ENCODE data around the gene C19orf18.

C19orf18 gene

DNA sequence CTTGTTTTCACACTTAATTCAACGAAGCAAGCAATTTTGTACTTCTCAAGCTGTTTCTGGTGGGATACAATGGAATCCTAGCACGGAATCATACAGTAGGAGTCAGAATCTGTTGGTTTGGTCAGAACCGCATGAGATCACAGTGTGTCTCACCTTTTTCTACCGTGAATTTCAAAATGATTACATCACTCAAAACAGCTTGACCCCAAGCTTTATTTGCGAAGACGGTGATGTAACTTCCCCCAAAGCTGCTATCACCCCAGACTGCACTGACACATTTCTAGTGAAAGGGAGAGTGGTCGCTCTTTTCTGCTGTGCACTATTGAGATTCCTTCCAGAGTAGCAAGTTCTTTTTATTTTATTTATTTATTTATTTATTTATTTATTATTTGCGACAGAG lies 9.6 kb downstream of the C19orf18 start:
- Histone ChIP-seq H2BK12ac (ENCODE audit: low read length) (no peak overlapping the region), H2AK5ac (ENCODE audit: low read depth, low read length) (no peak overlapping the region), H3K18ac (ENCODE audit: low read length) (no peak overlapping the region), H3K36me3 (replicated peaks in 1 of 2; ENCODE audit: control insufficient read depth in 2 of 2, insufficient read depth in 2 of 2, low read length in 2 of 2) (no peaks in the 10 kb centered on the region), H3K4me3 (ENCODE audit: low read length in 2 of 2) (no peak overlapping the region), H3K79me1 (ENCODE audit: low read depth, low read length) (no peaks in the 10 kb centered on the region), H2BK5ac (ENCODE audit: low read length) (no peak overlapping the region), H4K91ac (ENCODE audit: low read depth, low read length, poor library complexity) (no peak overlapping the region), H3K9me3 (replicated peaks in 1 of 2; ENCODE audit: control insufficient read depth in 2 of 2, insufficient read depth in 1 of 2, low read depth in 1 of 2, low read length in 2 of 2) (peaks cover 22 to 44% of the 10 kb centered on the region in 2 donors), H3K23ac (ENCODE audit: low read depth, low read length, poor library complexity) (no peak overlapping the region), H2BK15ac (ENCODE audit: low read length) (no peak overlapping the region), H3K27me3 (ENCODE audit: control insufficient read depth in 3 of 3, insufficient read depth in 3 of 3, low read depth in 1 of 3, low read length in 3 of 3) (no peaks in the 10 kb centered on the region), H3K14ac (ENCODE audit: low read length) (no peak overlapping the region), H2AFZ (ENCODE audit: low read length) (no peak overlapping the region), H3K27ac (replicated peaks; ENCODE audit: low read length) (no peak overlapping the region), H2BK120ac (ENCODE audit: low read depth, low read length) (no peak overlapping the region), H3K4me2 (ENCODE audit: insufficient read depth, low read length, poor library complexity, severe bottlenecking) (no peak overlapping the region), H3K4ac (ENCODE audit: low read length) (no peak overlapping the region), H4K8ac (ENCODE audit: low read depth, low read length) (no peak overlapping the region), H3K4me1 (ENCODE audit: control insufficient read depth in 2 of 2, insufficient read depth in 1 of 2, low read depth in 1 of 2, low read length in 2 of 2) (no peaks in the 10 kb centered on the region), H3K9ac (ENCODE audit: low read depth, low read length, poor library complexity) (no peak overlapping the region)
- no peak for DNase-seq (ENCODE audit: low spot score)
- no CpG with 5 or more reads among the region's 8 CpGs for WGBS, 2 donors (ENCODE audit: extremely low coverage in 2 of 2, insufficient read length in 2 of 2, insufficient replicate concordance in 1 of 2)

- H3K4me2 ChIP-seq (ENCODE audit: insufficient read depth, low read length, poor library complexity, severe bottlenecking) = no peak overlapping the region
- no peak overlapping the region for H2BK15ac ChIP-seq (ENCODE audit: low read length)
- no peaks in the 10 kb centered on the region for H3K4me1 ChIP-seq (ENCODE audit: control insufficient read depth in 2 of 2, insufficient read depth in 1 of 2, low read depth in 1 of 2, low read length in 2 of 2)
- peaks cover 19 to 43% of the 10 kb centered on the region in 2 donors for H3K9me3 ChIP-seq (replicated peaks in 1 of 2; ENCODE audit: control insufficient read depth in 2 of 2, insufficient read depth in 1 of 2, low read depth in 1 of 2, low read length in 2 of 2)
- no peak overlapping the region for H2AFZ ChIP-seq (ENCODE audit: low read length)
- no CpG with 5 or more reads among the region's 1 CpG for WGBS, 2 donors (ENCODE audit: extremely low coverage in 2 of 2, insufficient read length in 2 of 2, insufficient replicate concordance in 1 of 2)
- no peak overlapping the region for H3K14ac ChIP-seq (ENCODE audit: low read length)
- H2BK5ac ChIP-seq (ENCODE audit: low read length) = no peak overlapping the region
- no peak overlapping the region for H3K4ac ChIP-seq (ENCODE audit: low read length)
- no peak overlapping the region for H3K18ac ChIP-seq (ENCODE audit: low read length)
- no peak for DNase-seq (ENCODE audit: low spot score)
- no peaks in the 10 kb centered on the region for H3K79me1 ChIP-seq (ENCODE audit: low read depth, low read length)
- no peak overlapping the region for H2AK5ac ChIP-seq (ENCODE audit: low read depth, low read length)
- no peak overlapping the region for H3K23ac ChIP-seq (ENCODE audit: low read depth, low read length, poor library complexity)
- H3K4me3 ChIP-seq (ENCODE audit: low read length in 2 of 2) = no peak overlapping the region
- no peak overlapping the region for H4K91ac ChIP-seq (ENCODE audit: low read depth, low read length, poor library complexity)
- H3K27me3 ChIP-seq (ENCODE audit: control insufficient read depth in 3 of 3, insufficient read depth in 3 of 3, low read depth in 1 of 3, low read length in 3 of 3) = no peaks in the 10 kb centered on the region
- no peak overlapping the region for H3K9ac ChIP-seq (ENCODE audit: low read depth, low read length, poor library complexity)
- no peaks in the 10 kb centered on the region for H3K36me3 ChIP-seq (replicated peaks in 1 of 2; ENCODE audit: control insufficient read depth in 2 of 2, insufficient read depth in 2 of 2, low read length in 2 of 2)
- H2BK120ac ChIP-seq (ENCODE audit: low read depth, low read length) = no peak overlapping the region
- no peak overlapping the region for H3K27ac ChIP-seq (replicated peaks; ENCODE audit: low read length)
- H2BK12ac ChIP-seq (ENCODE audit: low read length) = no peak overlapping the region
- no peak overlapping the region for H4K8ac ChIP-seq (ENCODE audit: low read depth, low read length)
Measured at GRCh38 chr19:57961785-57962184, 12.5 kb downstream of the C19orf18 start.

- Histone ChIP-seq H2BK12ac (ENCODE audit: low read length) (no peak overlapping the region), H3K9ac (ENCODE audit: low read depth, low read length, poor library complexity) (no peak overlapping the region), H3K27ac (replicated peaks; ENCODE audit: low read length) (no peak overlapping the region), H3K23ac (ENCODE audit: low read depth, low read length, poor library complexity) (no peak overlapping the region), H3K79me1 (ENCODE audit: low read depth, low read length) (no peaks in the 10 kb centered on the region), H2BK120ac (ENCODE audit: low read depth, low read length) (no peak overlapping the region), H4K8ac (ENCODE audit: low read depth, low read length) (no peak overlapping the region), H2AK5ac (ENCODE audit: low read depth, low read length) (no peak overlapping the region), H3K4me3 (ENCODE audit: low read length in 2 of 2) (no peak overlapping the region), H3K27me3 (ENCODE audit: control insufficient read depth in 3 of 3, insufficient read depth in 3 of 3, low read depth in 1 of 3, low read length in 3 of 3) (no peaks in the 10 kb centered on the region), H2AFZ (ENCODE audit: low read length) (no peak overlapping the region), H3K14ac (ENCODE audit: low read length) (no peak overlapping the region), H3K18ac (ENCODE audit: low read length) (no peak overlapping the region), H3K4me1 (ENCODE audit: control insufficient read depth in 2 of 2, insufficient read depth in 1 of 2, low read depth in 1 of 2, low read length in 2 of 2) (no peaks in the 10 kb centered on the region), H3K36me3 (replicated peaks in 1 of 2; ENCODE audit: control insufficient read depth in 2 of 2, insufficient read depth in 2 of 2, low read length in 2 of 2) (no peaks in the 10 kb centered on the region), H2BK15ac (ENCODE audit: low read length) (no peak overlapping the region), H3K4ac (ENCODE audit: low read length) (no peak overlapping the region), H4K91ac (ENCODE audit: low read depth, low read length, poor library complexity) (no peak overlapping the region), H2BK5ac (ENCODE audit: low read length) (no peak overlapping the region), H3K9me3 (replicated peaks in 1 of 2; ENCODE audit: control insufficient read depth in 2 of 2, insufficient read depth in 1 of 2, low read depth in 1 of 2, low read length in 2 of 2) (peaks cover 35 to 36% of the 10 kb centered on the region in 2 donors), H3K4me2 (ENCODE audit: insufficient read depth, low read length, poor library complexity, severe bottlenecking) (no peak overlapping the region)
- no peak for DNase-seq (ENCODE audit: low spot score)
- WGBS, 2 donors (ENCODE audit: extremely low coverage in 2 of 2, insufficient read length in 2 of 2, insufficient replicate concordance in 1 of 2) = no CpG with 5 or more reads among the region's 4 CpGs
Measured at GRCh38 chr19:57954996-57955395, 19.3 kb downstream of the C19orf18 start.

DNA sequence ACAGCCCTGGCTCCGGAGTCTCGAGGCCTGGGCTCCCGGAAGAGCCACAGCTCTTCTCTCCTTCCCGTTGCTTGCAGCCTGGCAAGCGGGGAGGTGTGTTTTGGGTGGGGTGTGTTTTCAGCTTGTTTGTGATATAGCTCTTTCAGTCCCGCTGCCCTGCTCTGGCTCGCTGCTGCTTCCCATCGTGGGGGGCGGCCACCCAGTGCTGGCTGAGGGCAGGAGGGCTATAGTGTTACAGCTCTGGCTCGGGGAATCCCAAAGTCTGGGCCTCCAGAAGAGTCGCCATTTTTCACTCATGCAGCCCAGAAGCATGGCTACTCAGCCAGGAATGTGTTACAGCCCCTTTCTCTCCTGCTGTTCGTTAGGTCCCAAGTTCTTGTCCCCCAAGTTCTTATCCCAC lies 24.6 kb downstream of the C19orf18 start:
- peak overlapping the region; percentile 35 for H2AFZ ChIP-seq (ENCODE audit: low read length)
- peaks cover 0 to 11% of the 10 kb centered on the region in 2 donors for H3K36me3 ChIP-seq (replicated peaks in 1 of 2; ENCODE audit: control insufficient read depth in 2 of 2, insufficient read depth in 2 of 2, low read length in 2 of 2)
- no peak overlapping the region for H2BK12ac ChIP-seq (ENCODE audit: low read length)
- H2BK120ac ChIP-seq (ENCODE audit: low read depth, low read length) = no peak overlapping the region
- H3K4me1 ChIP-seq (ENCODE audit: control insufficient read depth in 2 of 2, insufficient read depth in 1 of 2, low read depth in 1 of 2, low read length in 2 of 2) = peaks cover 5 to 7% of the 10 kb centered on the region in 2 donors
- H4K8ac ChIP-seq (ENCODE audit: low read depth, low read length) = no peak overlapping the region
- WGBS, 2 donors (ENCODE audit: extremely low coverage in 2 of 2, insufficient read length in 2 of 2, insufficient replicate concordance in 1 of 2) = no CpG with 5 or more reads among the region's 12 CpGs
- no peak overlapping the region for H2BK15ac ChIP-seq (ENCODE audit: low read length)
- no peak overlapping the region for H2AK5ac ChIP-seq (ENCODE audit: low read depth, low read length)
- no peak overlapping the region for H3K14ac ChIP-seq (ENCODE audit: low read length)
- no peaks in the 10 kb centered on the region for H3K27me3 ChIP-seq (ENCODE audit: control insufficient read depth in 3 of 3, insufficient read depth in 3 of 3, low read depth in 1 of 3, low read length in 3 of 3)
- H3K9me3 ChIP-seq (replicated peaks in 1 of 2; ENCODE audit: control insufficient read depth in 2 of 2, insufficient read depth in 1 of 2, low read depth in 1 of 2, low read length in 2 of 2) = peaks cover 27 to 35% of the 10 kb centered on the region in 2 donors
- H3K4me2 ChIP-seq (ENCODE audit: insufficient read depth, low read length, poor library complexity, severe bottlenecking) = no peak overlapping the region
- H3K18ac ChIP-seq (ENCODE audit: low read length) = no peak overlapping the region
- H3K23ac ChIP-seq (ENCODE audit: low read depth, low read length, poor library complexity) = no peak overlapping the region
- H3K4me3 ChIP-seq (ENCODE audit: low read length in 2 of 2) = no peak overlapping the region
- H2BK5ac ChIP-seq (ENCODE audit: low read length) = no peak overlapping the region
- H3K9ac ChIP-seq (ENCODE audit: low read depth, low read length, poor library complexity) = no peak overlapping the region
- H3K4ac ChIP-seq (ENCODE audit: low read length) = no peak overlapping the region
- DNase-seq (ENCODE audit: low spot score) = no peak
- H3K79me1 ChIP-seq (ENCODE audit: low read depth, low read length) = peaks cover 5% of the 10 kb centered on the region
- H3K27ac ChIP-seq (replicated peaks; ENCODE audit: low read length) = no peak overlapping the region
- no peak overlapping the region for H4K91ac ChIP-seq (ENCODE audit: low read depth, low read length, poor library complexity)
